GM23338 (cell line): ENCODE data around the gene CACNB1. TPM values are rescaled to one million over a fixed set of nuclear protein-coding genes. Genes with fewer than 3 reads are reported as not detected.

ENCODE experiments used
- ATAC-seq: fragments of 200-7000 bp; cut with Tn5 transposase; 3 replicates; pipeline ENCODE4 v1.9.1; 2020
- DNase-seq: peaks from one replicate; pipeline ENCODE4 v3.0.0-alpha.2; 2015; ENCODE audit warnings: low spot score
- H2AFZ ChIP-seq: fragments of 200-600 bp; sonication (generic); 2 replicates; pipeline ENCODE4 v1.8.0; 2016; ENCODE audit warnings: antibody characterized with exemption, mild to moderate bottlenecking, moderate library complexity
- H3F3A ChIP-seq: fragments of 200-600 bp; sonication (generic); replicated peaks from 2 replicates; pipeline ENCODE4 v1.8.0; 2017; ENCODE audit warnings: antibody characterized with exemption, mixed run types, low read depth
- H3K27ac ChIP-seq: fragments of 200-600 bp; sonication (generic); 2 replicates; pipeline ENCODE4 v1.6.1; 2016; ENCODE audit warnings: low read depth
- H3K27me3 ChIP-seq: fragments of 200-600 bp; sonication (generic); 2 replicates; pipeline ENCODE4 v1.8.0; 2016; ENCODE audit warnings: mild to moderate bottlenecking, mixed run types, moderate library complexity; ENCODE audit not compliant: insufficient read depth
- H3K36me3 ChIP-seq: fragments of 200-600 bp; sonication (generic); 2 replicates; pipeline ENCODE4 v1.8.0; 2016; ENCODE audit warnings: mild to moderate bottlenecking; ENCODE audit not compliant: insufficient read depth
- H3K4me1 ChIP-seq: fragments of 200-600 bp; sonication (generic); 2 replicates; pipeline ENCODE4 v1.8.0; 2016; ENCODE audit warnings: mild to moderate bottlenecking, moderate library complexity; ENCODE audit not compliant: insufficient read depth
- H3K4me2 ChIP-seq: fragments of 200-600 bp; sonication (generic); 2 replicates; pipeline ENCODE4 v1.7.1; 2017; ENCODE audit warnings: mixed run types
- H3K4me3 ChIP-seq: fragments of 200-600 bp; sonication (generic); 2 replicates; pipeline ENCODE4 v1.6.1; 2016; ENCODE audit warnings: mixed run types
- H3K79me2 ChIP-seq: fragments of 200-600 bp; sonication (generic); replicated peaks from 2 replicates; pipeline ENCODE4 v1.8.0; 2017; ENCODE audit warnings: mild to moderate bottlenecking; ENCODE audit not compliant: insufficient read depth
- H3K9me2 ChIP-seq: fragments of 200-600 bp; sonication (generic); 2 replicates; pipeline ENCODE4 v1.8.0; 2017; ENCODE audit not compliant: insufficient read depth
- H4K20me1 ChIP-seq: fragments of 200-600 bp; sonication (generic); replicated peaks from 2 replicates; pipeline ENCODE4 v1.8.0; 2017; ENCODE audit warnings: mild to moderate bottlenecking; ENCODE audit not compliant: insufficient read depth
- H3K27ac Mint-ChIP-seq: 2 replicates; pipeline ENCODE4 v1.8.0; 2020; ENCODE audit warnings: inconsistent platforms, mild to moderate bottlenecking, moderate library complexity, mixed read lengths
- H3K27me3 Mint-ChIP-seq: 3 replicates; pipeline ENCODE4 v1.8.0; 2022; ENCODE audit warnings: low read depth, mild to moderate bottlenecking, moderate library complexity, mixed read lengths, inconsistent platforms; ENCODE audit not compliant: insufficient read depth, poor library complexity
- H3K36me3 Mint-ChIP-seq: 3 replicates; pipeline ENCODE4 v1.8.0; 2021; ENCODE audit warnings: low read depth, mild to moderate bottlenecking, inconsistent platforms, moderate library complexity, mixed read lengths
- H3K4me1 Mint-ChIP-seq: 3 replicates; pipeline ENCODE4 v1.8.0; 2020; ENCODE audit warnings: mild to moderate bottlenecking, inconsistent platforms, mixed read lengths
- H3K4me3 Mint-ChIP-seq: 3 replicates; pipeline ENCODE4 v1.8.0; 2021; ENCODE audit warnings: moderate library complexity, mild to moderate bottlenecking, inconsistent platforms, mixed read lengths
- H3K9me3 Mint-ChIP-seq: 3 replicates; pipeline ENCODE4 v1.8.0; 2020; ENCODE audit warnings: moderate library complexity, mild to moderate bottlenecking, inconsistent platforms, mixed read lengths
- CREB1 ChIP-seq: fragments of 250-450 bp; sonication (Bioruptor Pico); IDR thresholded peaks from 2 replicates; pipeline ENCODE4 v1.5.0; 2020; ENCODE audit warnings: low read depth, mild to moderate bottlenecking, moderate library complexity
- EZH2 ChIP-seq: fragments of 200-600 bp; sonication (generic); IDR thresholded peaks from one replicate; pipeline ENCODE4 v1.8.0; 2017; ENCODE audit warnings: antibody characterized with exemption, mild to moderate bottlenecking, low read depth; ENCODE audit not compliant: unreplicated experiment
- EZH2phosphoT487 ChIP-seq: fragments of 200-600 bp; sonication (generic); IDR thresholded peaks from one replicate; pipeline ENCODE4 v1.8.1; 2018; ENCODE audit warnings: antibody characterized with exemption; ENCODE audit not compliant: unreplicated experiment
- JUNB ChIP-seq: IDR thresholded peaks from one replicate; pipeline ENCODE4 v1.6.1; 2016; ENCODE audit warnings: antibody characterized with exemption; ENCODE audit not compliant: unreplicated experiment
- POLR2AphosphoS5 ChIP-seq: IDR thresholded peaks from 2 replicates; pipeline ENCODE4 v1.6.1; 2016; ENCODE audit warnings: antibody characterized with exemption, low read depth
- STAT1 ChIP-seq: IDR thresholded peaks from one replicate; pipeline ENCODE4 v1.6.1; 2016; ENCODE audit warnings: antibody characterized with exemption; ENCODE audit not compliant: unreplicated experiment
- ZNF462 ChIP-seq: fragments of 250-450 bp; sonication (Bioruptor Pico); IDR thresholded peaks from 2 replicates; pipeline ENCODE4 v1.5.0; 2020; ENCODE audit warnings: mild to moderate bottlenecking, moderate library complexity
- polyA plus RNA-seq: library from polyadenylated mRNA; unstranded; fragments of >200 nt; fragmentation: Nextera tagmentation; extraction: Ambion mirVana; gene quantifications from 2 replicates; pipeline ENCODE4 v1.2.1, GENCODE V29; 2016
- total RNA-seq: library from RNA; depleted of rRNA; stranded (reverse); fragments of >200 nt; shearing (Covaris generic); gene quantifications from 2 replicates; pipeline ENCODE4 v1.2.3, GENCODE V29; 2014
- TF ChIP-seq, protein P1 (sequence below): IDR thresholded peaks from 2 replicates; pipeline ENCODE4 v1.6.1; 2016; ENCODE audit warnings: antibody characterized with exemption
- TF ChIP-seq, protein P2 (sequence below): IDR thresholded peaks from one replicate; pipeline ENCODE4 v1.6.1; 2018; ENCODE audit warnings: antibody characterized with exemption; ENCODE audit not compliant: unreplicated experiment

Gene CACNB1
- total and polyA plus RNA-seq, 2 experiments from 2014 or later = 8.4 to 13.1 TPM

DNA sequence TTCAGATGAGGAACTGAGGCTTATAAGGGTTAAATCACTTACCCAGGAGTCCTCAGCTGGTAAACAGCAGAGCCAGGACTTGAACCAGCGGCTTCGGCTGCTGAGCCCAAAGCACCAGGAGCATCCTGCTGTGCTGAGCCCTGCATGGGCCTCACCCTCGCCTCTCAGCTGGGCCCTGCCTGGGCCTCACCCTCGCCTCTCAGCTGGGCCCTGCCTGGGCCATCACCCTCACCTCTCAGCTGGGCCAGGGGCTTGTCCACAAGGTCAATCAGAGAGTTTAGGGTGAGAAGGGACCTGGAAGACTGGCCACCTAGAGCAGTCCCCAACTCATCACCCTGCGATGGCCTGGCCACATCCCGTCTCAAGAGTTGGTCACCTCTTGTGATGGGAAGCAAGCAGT, 24.1 kb upstream of the CACNB1 start:
- TF ChIP-seq JUNB = no peak
- TF ChIP-seq EZH2 = no peak
- no peak for TF ChIP-seq CREB1 (CRISPR knock-in tag)
- TF ChIP-seq POLR2AphosphoS5 = no peak
- TF ChIP-seq, protein P1, sequence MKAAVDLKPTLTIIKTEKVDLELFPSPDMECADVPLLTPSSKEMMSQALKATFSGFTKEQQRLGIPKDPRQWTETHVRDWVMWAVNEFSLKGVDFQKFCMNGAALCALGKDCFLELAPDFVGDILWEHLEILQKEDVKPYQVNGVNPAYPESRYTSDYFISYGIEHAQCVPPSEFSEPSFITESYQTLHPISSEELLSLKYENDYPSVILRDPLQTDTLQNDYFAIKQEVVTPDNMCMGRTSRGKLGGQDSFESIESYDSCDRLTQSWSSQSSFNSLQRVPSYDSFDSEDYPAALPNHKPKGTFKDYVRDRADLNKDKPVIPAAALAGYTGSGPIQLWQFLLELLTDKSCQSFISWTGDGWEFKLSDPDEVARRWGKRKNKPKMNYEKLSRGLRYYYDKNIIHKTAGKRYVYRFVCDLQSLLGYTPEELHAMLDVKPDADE = no peak
- TF ChIP-seq, protein P2, sequence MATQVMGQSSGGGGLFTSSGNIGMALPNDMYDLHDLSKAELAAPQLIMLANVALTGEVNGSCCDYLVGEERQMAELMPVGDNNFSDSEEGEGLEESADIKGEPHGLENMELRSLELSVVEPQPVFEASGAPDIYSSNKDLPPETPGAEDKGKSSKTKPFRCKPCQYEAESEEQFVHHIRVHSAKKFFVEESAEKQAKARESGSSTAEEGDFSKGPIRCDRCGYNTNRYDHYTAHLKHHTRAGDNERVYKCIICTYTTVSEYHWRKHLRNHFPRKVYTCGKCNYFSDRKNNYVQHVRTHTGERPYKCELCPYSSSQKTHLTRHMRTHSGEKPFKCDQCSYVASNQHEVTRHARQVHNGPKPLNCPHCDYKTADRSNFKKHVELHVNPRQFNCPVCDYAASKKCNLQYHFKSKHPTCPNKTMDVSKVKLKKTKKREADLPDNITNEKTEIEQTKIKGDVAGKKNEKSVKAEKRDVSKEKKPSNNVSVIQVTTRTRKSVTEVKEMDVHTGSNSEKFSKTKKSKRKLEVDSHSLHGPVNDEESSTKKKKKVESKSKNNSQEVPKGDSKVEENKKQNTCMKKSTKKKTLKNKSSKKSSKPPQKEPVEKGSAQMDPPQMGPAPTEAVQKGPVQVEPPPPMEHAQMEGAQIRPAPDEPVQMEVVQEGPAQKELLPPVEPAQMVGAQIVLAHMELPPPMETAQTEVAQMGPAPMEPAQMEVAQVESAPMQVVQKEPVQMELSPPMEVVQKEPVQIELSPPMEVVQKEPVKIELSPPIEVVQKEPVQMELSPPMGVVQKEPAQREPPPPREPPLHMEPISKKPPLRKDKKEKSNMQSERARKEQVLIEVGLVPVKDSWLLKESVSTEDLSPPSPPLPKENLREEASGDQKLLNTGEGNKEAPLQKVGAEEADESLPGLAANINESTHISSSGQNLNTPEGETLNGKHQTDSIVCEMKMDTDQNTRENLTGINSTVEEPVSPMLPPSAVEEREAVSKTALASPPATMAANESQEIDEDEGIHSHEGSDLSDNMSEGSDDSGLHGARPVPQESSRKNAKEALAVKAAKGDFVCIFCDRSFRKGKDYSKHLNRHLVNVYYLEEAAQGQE = no peak
- no peak for TF ChIP-seq STAT1
- no peak for TF ChIP-seq EZH2phosphoT487
- Mint-ChIP-seq H3K4me3 (no peak overlapping the region), H3K27me3 (peaks cover 55% of the 10 kb centered on the region), H3K9me3 (no peaks in the 10 kb centered on the region; the same call in 2 of the 3 replicates), H3K4me1 (peaks cover 22% of the 10 kb centered on the region), H3K27ac (no peak overlapping the region), H3K36me3 (no peaks in the 10 kb centered on the region; the same call in 2 of the 3 replicates)
- H3K27ac ChIP-seq = no peak overlapping the region
- no peak overlapping the region for H3K4me3 ChIP-seq
- no peak overlapping the region for H3K4me2 ChIP-seq
- no peak overlapping the region for H2AFZ ChIP-seq
- H3K36me3 ChIP-seq = no peaks in the 10 kb centered on the region
- H3K9me2 ChIP-seq = no peaks in the 10 kb centered on the region
- no peaks in the 10 kb centered on the region for H4K20me1 ChIP-seq
- DNase-seq (no peak), ATAC-seq (no peak)
- peaks cover 15% of the 10 kb centered on the region for H3K4me1 ChIP-seq
- peaks cover 57% of the 10 kb centered on the region for H3K27me3 ChIP-seq
- H3K79me2 ChIP-seq = no peaks in the 10 kb centered on the region
- 0 out of 2 replicates have a peak, but pooled peaks cover 8% of the 10 kb centered on the region for H3F3A ChIP-seq

- Mint-ChIP-seq H3K4me3 (no peak overlapping the region), H3K36me3 (no peaks in the 10 kb centered on the region; the same call in 2 of the 3 replicates), H3K27ac (no peak overlapping the region), H3K27me3 (peaks cover 46% of the 10 kb centered on the region), H3K9me3 (no peaks in the 10 kb centered on the region; the same call in 2 of the 3 replicates), H3K4me1 (peaks cover 17% of the 10 kb centered on the region)
- Histone ChIP-seq H3K27me3 (peaks cover 44% of the 10 kb centered on the region), H3K4me1 (peaks cover 15% of the 10 kb centered on the region), H3K27ac (no peak overlapping the region), H3K9me2 (no peaks in the 10 kb centered on the region), H3K36me3 (no peaks in the 10 kb centered on the region), H3K4me2 (no peak overlapping the region), H3F3A (0 out of 2 replicates have a peak, but pooled peaks cover 8% of the 10 kb centered on the region), H3K79me2 (no peaks in the 10 kb centered on the region), H2AFZ (no peak overlapping the region), H3K4me3 (no peak overlapping the region), H4K20me1 (no peaks in the 10 kb centered on the region)
- ATAC-seq = no peak
- no peak for DNase-seq
- TF ChIP-seq POLR2AphosphoS5 (no peak), EZH2 (no peak), ZNF462 (CRISPR knock-in tag) (no peak), STAT1 (no peak)
- TF ChIP-seq, protein P1 = no peak
Measured at GRCh38 chr17:39219647-39220154, 22.2 kb upstream of the CACNB1 start.
